ENCODE measurements around the gene SAV1.

DNA sequence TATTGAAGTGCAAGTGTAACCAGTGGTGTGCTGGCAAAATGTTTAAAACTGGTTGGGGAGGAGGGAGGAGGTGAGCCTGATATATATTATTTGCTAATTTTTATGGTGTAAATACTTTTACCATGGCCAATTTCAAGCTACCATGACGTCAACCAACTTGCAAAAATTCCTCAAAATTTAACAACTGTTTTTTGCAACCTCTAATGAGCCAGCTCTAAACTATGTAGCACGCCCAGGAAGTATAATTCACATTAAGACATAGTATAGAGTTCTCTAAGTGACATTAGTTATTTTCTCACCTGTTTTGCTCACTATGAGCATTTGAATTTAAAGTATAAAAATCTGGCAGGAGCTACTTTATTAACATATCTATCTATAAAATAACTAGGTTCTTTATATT, 66.7 kb downstream of the SAV1 start:
- TF ChIP-seq, protein P1, sequence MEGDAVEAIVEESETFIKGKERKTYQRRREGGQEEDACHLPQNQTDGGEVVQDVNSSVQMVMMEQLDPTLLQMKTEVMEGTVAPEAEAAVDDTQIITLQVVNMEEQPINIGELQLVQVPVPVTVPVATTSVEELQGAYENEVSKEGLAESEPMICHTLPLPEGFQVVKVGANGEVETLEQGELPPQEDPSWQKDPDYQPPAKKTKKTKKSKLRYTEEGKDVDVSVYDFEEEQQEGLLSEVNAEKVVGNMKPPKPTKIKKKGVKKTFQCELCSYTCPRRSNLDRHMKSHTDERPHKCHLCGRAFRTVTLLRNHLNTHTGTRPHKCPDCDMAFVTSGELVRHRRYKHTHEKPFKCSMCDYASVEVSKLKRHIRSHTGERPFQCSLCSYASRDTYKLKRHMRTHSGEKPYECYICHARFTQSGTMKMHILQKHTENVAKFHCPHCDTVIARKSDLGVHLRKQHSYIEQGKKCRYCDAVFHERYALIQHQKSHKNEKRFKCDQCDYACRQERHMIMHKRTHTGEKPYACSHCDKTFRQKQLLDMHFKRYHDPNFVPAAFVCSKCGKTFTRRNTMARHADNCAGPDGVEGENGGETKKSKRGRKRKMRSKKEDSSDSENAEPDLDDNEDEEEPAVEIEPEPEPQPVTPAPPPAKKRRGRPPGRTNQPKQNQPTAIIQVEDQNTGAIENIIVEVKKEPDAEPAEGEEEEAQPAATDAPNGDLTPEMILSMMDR (IDR thresholded peaks at IDR 0.05; ENCODE audit: control extremely low read depth in 1 of 3, insufficient read depth in 1 of 3, low read depth in 1 of 3, low read length in 3 of 3) = no peak
- no peak for TF ChIP-seq RAD21 (IDR thresholded peaks at IDR 0.05 in 1 of 2, conservative IDR thresholded peaks at IDR 0.05 in 1 of 2; ENCODE audit: low read depth in 2 of 2, low read length in 2 of 2)
- TF ChIP-seq SP2 (IDR thresholded peaks at IDR 0.05; ENCODE audit: low read length) = no peak
- no peak for TF ChIP-seq CHD2 (IDR thresholded peaks at IDR 0.05; ENCODE audit: low read length)
- TF ChIP-seq TAF1 (IDR thresholded peaks at IDR 0.05; ENCODE audit: low read depth, low read length) = no peak
- no peak for TF ChIP-seq POLR2A (IDR thresholded peaks at IDR 0.05; ENCODE audit: control extremely low read depth in 1 of 2, low read depth in 2 of 2, low read length in 2 of 2)
- no peak for TF ChIP-seq GABPA (IDR thresholded peaks at IDR 0.05; ENCODE audit: borderline replicate concordance, insufficient read depth, low read length)
- TF ChIP-seq CHD1 (IDR thresholded peaks at IDR 0.05; ENCODE audit: low read depth, low read length) = no peak
- TF ChIP-seq, protein P2, sequence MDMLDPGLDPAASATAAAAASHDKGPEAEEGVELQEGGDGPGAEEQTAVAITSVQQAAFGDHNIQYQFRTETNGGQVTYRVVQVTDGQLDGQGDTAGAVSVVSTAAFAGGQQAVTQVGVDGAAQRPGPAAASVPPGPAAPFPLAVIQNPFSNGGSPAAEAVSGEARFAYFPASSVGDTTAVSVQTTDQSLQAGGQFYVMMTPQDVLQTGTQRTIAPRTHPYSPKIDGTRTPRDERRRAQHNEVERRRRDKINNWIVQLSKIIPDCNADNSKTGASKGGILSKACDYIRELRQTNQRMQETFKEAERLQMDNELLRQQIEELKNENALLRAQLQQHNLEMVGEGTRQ (IDR thresholded peaks at IDR 0.05; ENCODE audit: low read length) = no peak
- TF ChIP-seq RNF2 (IDR thresholded peaks at IDR 0.05; ENCODE audit: borderline replicate concordance, low read depth, low read length, missing control alignments, poor library complexity, severe bottlenecking) = no peak
- no peak for TF ChIP-seq POLR2AphosphoS5 (IDR thresholded peaks at IDR 0.05; ENCODE audit: low read depth, low read length)
- TF ChIP-seq RBBP5 (IDR thresholded peaks at IDR 0.05; ENCODE audit: borderline replicate concordance, low read depth, low read length) = no peak
- TF ChIP-seq FOSL1 (IDR thresholded peaks at IDR 0.05; ENCODE audit: insufficient read depth, low read depth, low read length) = no peak

All from H1 (cell line).